HG03097 (cell line): ENCODE results near the gene AFTPH.

Experiments
- ATAC-seq: cut with Tn5 transposase; IDR thresholded peaks from one replicate; pipeline ENCODE4 v1.9.1; 2021; ENCODE audit not compliant: unreplicated experiment, low FRiP score

Gene AFTPH

DNA sequence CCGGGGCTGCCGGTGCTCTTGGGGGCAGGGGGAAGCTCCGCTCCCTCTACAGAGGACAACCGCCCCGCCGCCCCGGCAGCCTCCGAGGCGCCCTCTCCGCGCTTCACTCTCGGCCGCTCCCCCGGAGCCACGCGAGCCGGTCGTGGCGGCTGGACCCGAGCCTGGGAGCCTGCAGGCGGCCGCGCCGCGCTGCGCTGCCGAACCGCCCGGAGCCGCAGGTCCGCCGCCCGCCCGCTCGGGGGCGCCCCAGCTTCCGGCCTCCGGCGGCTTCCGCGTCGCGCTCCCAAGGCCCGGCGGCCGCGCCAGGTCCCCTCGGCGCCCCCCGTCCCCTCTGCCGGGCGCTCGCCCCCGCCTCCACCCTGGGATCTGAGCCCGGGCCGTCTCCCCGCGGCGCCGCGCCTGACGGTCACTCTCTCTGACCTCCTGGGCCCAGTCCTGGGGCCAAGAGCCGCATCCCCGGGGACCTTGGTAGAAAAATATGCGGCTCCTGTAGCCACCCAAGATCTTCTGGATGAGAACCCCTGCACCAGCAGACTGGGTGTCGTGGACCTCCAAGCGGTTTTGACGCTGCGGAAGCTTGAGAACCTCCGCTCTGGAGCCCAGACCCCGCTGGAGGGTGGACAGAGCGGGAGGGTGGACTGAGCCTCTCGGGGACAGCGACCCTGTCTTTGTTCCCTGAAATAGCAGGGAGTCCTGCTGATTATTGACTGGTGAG lies 85.3 kb downstream of the AFTPH start:
- peak; percentile 35 for ATAC-seq

DNA sequence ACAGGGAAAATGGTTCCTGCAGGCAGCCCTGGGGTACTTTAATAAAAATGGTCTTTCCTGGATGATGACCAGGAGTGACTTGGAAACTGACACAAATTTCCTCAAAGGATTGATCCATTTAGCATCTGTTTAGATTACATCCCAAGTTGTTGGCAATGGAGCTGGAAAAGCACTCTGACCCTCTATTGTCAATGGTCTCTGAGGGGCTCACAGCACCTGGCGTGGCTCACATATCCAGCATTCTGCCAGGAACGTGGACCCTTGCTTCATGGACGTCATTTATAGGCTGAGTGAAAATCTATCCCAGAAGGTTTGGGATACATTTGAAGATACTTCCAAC lies 85.8 kb downstream of the AFTPH start:
- no peak for ATAC-seq

DNA sequence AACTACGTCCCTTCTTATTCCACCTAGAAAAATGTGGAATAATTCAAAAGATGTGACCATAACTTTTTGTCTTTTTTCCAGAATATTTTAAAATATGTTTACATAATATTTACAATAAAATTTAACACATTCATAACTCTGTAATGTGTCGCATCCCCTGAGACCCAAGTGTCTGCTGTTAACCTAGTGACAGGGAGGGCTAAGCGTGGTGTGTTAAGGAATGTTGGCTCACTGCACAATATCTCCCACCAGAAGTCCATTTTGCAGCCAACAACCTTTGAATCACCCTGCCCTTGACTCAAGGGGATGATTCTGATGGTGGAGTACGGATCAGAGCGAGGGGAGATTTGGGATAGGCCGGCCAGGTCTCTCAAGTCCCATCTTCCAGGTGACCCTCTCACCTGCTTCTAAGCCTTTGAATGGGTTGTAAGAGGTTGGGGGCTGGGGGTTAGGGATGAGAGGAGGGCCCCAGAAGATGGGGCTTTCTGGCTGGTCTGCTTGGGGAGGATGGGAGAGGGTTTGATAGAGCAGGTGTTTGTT lies 86.3 kb downstream of the AFTPH start:
- no peak for ATAC-seq

DNA sequence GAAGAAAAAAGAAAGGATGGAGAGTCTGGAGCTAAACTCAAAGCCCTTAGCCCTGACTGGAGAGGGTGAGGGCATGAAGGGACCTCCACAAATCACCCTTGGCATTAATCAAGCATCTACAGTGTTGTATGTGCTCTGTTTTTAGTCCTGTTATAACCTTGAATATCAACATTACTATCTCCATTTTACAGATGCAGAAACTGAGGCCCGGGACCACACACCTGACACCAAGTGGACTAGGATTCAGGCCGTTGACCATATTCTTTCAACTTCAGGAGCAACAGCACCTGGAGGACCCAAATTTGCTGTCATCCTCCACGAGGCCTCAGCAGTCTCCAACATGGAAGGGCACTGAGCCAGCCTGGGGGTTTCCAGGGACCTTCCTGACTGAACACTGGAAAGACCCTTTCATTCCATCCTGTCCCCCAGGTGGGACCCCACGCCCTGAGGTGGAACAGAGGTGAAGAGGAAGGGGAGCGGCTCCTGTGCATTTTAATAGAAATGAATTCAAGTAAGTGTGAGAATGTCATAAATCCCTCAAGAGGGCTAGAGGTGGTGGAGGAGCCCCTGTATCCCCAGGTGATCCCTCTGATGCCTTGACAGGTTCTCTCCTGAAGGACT lies 88.6 kb downstream of the AFTPH start:
- ATAC-seq: no peak

DNA sequence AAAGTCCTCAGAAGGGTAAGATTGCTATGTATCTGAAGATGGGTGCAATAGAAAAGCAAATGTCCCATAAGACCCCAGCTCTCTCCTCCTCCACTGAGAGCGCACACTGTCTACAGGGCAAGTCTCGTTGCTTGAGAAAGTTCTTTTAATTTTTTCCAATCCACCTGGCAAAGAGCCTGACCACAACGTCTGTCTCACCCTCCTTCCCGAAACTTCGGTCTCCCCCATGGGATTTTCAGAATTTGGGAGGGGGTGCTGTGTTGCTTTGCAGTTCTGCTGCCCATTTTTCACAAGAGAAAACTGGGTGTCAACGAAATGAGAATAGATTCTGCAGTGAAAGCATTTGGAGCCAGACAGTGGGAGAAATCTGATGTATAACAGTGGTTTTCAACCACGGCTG lies 89.1 kb downstream of the AFTPH start:
- no peak for ATAC-seq

DNA sequence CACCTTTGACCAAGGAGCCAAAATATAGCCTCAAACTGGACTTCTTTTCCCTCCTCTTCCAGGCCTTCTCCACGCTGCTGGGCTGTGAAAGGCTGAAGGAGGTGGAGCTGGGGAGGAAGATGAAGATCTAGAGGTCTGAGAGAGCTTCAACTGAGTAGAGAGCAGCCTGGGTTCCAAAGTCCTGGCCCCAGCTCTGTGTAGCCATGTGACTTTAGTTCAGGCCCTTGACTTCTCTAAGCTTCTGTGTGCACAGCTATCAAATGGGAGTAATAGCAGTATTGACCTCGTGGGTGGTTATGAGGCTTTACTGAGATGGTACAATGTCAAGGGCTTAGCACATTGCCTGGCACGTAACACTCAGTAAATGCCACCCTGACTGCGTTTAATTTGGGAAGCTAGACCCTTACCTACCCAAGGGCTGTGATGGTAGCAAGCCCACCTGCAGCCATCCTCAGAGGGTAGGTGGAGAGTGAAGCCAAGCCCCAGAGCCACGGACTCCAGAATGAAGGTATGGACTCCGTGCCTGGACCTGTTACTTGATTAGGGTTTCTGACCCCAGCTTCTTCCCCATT lies 91.2 kb downstream of the AFTPH start:
- ATAC-seq: no peak

DNA sequence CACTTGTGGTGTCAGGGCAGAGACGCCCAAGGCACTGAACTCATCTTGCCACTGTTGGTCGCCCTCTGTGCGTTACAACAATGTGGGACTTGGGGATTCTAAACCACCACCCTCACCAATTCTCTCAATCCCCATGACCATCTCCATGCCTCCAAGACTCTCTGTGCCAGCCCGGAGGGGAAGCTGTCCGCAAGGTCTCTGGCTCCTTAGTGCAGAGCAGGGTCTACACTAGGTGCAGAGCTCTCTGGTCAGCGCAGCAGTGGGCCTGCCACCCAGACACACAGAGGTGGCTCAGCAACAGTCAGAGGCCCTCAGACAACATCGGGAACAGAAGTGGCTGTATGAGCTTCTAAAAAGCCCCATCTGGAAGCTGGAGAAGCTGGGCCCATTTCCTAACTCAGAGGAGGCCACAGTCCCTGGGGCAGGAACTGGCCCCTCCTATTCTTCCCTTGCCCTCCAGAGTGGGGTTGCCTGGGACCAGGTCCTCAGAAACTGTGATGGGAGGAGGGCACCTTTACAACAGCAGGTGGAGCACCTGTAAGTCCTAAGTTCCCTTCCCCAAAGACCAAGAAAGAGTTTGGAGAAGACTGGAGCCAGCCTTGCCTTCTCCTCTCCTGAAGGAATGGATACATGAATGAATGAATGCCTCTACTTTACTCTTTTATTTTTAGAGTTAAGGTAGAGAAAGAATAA lies 91.9 kb downstream of the AFTPH start:
- ATAC-seq: no peak

DNA sequence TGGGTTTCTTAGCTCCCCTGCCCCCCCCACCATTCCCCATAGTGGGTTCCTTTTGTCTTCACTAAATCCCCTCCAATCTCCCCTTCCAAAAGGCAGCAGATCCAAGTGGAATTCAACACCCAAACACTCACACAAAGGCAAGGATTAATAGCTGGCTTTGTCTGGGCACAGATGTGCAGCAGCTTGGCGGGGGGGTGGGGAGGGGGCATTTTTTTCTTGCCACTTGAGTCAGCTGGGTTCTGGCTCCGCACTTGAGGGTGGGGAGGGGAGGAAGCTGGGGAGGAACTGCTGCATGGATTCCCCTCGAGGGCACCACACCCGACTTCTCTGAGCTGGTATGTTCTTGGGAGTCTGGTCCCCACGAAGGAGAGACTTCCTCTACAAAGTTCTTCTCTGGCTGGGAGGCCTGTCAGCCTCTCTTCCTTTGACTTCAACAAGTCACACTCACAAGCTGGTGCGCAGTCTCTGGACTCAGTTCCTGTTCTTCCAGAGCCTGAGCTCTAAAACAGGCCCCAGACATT lies 93.6 kb downstream of the AFTPH start:
- ATAC-seq: no peak

DNA sequence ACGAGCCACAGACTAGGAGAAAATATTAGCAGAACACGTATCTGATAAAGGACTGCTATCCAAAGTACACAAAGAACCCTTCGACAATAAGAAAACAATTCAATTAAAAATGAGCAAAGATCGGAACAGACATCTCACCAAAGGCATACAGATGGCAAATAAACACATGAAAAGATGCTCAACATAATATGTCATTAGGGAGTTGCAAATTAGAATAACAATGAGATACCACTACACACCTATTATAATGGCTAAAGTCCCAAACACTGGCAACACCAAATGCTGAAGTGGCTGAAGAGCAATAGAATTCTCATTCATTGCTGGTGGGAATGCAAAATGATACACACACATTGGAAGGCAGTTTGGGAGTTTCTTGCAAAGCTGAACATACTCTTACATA lies 96.5 kb downstream of the AFTPH start:
- no peak for ATAC-seq

DNA sequence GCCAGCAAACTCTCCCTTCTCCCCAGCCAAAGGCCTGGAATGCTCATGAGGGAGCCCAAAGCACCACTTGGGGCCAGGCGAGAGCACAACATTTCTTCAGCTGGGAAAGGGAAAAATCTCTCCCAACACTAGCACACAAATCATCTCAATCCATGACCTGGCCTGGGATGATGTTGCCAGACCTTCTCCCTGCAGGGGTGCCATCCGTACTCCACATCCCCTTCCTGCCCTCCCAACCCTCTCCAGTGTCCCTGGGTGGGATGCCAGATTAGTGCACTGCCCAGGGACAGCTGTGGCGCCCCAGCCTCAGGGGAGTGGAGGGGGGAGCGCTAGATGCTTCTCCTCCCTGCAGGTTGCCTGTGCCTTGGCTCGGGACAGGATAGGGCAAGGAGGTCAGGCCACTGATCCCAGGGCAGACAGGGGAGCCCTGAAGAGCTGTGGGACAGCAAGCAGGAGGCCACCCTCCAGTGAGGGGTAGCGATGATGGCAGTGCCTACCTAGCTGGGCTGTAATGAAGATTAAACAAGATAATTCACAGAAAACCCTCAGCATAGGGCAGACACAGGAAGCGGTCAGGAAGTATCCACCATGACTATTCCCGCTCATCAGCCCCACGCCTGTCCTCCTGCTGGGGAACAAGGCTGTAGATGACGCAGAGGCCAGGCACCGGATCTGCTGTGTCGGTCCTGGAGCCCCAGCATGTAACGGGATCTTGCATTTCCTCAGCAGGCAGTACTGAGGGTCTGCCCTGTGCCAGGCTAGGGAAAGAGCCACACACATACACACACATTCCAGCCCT lies 98.5 kb downstream of the AFTPH start:
- ATAC-seq: no peak

DNA sequence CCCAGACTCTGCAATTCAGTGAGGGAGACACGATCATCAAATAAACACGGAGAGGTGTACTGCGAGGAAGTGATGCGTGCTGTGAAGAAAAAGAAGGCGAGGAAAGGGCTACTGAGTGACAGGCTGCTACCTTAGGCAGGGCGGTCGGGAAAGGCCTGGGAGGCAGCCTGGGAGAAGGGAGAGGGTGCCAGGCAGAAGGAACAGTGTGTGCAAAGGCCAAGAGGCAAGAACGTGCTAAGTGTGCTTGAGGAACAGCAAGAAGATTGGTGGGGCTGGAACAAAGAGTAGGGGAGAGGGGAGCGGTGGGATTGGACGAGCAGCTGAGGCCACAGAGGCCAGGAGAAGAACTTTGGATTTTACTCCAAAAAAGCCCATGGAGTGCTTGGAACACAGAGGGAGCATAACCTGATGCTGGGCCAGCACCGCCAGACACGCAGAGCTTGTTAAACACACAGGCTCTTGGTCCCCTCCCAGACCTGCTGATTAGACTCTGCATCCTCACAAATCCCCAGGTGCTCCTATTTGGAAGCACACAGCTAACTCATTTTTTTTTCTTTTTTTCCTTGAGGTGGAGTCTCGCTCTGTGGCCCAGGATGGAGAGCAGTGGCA lies 99.2 kb downstream of the AFTPH start:
- ATAC-seq: no peak

DNA sequence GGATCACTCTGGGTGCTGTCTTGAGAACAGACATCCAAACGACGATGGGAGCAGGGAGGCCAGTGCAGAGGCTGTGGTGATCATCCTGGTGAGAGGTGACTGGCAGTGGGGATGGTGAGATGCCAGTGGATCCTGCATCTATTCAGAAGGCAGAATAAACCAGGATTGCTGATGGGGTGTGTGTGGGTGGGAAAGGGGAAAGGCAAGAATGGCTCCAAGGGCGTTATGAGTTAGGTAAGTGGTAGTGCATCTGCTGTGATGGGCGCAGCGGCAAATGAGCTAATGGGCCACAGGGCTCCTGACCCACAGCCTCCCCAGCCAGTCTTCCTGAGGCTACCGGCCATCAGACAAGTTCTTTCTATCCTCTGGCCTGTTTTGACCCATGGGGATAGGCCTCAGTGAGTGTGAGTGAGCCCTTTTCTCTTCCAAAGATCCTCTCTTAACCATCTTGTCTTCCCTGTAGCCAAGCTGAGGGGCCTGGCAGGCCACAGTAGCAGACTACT lies 100.0 kb downstream of the AFTPH start:
- no peak for ATAC-seq

DNA sequence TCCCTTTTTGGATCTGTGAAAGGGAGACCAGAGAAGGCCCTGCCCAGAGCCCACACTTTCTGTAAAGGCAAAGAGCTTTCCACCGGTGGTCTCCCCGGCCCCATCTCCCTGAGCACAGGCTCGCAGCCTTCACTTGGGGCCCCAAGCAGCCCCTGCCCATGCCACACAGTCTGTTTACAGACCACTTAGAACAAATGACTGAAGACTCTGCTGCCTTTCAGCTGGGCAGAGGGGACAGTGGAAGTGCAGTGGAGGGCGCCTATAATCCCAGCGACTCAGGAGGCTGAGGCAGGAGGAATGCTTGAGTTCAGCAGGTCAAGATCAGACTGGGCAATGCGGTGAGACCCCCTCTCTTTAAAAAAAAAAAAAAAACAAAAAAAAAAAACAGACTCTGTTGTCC lies 100.7 kb downstream of the AFTPH start:
- no peak for ATAC-seq

DNA sequence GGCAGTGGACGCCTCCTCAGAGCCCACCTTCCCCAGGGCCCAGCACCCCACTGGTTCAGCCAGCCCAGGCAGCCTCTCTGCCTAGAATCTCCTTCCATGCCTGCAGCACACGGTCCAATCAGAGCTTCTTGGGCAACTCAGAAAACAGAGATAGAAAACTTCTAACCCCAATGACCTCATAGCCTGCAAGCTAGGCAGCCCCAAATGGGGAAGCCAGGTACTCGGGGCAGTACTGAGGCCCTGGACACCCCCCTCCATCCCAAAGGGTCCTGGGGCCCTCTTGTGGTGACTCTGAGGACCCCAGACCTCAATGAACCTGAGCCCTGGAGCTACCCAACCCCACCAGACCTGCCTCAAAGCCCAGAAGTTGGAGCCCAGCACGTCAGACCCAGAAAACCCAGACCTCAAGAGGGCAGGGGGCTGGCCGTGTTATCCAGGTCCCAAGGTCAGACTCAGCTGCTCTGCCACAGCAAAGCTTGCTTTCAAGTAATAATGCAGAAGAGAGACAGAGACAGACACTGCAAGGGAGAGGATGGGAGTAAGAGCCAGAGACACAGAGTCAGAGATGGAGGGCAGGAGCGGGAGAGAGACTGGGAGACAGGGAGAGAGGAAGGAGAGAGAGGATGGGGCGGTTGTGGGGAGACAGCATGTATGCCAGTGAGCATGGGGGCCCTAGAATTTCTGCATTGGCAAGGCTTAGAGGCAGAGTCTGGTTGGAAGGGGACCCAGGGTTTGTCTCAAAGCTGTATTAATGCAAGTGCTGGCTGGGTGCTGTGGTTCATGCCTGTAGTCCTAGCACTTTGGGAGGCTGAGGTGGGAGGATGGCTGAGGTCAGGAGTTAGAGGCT lies 101.4 kb downstream of the AFTPH start:
- no peak for ATAC-seq

DNA sequence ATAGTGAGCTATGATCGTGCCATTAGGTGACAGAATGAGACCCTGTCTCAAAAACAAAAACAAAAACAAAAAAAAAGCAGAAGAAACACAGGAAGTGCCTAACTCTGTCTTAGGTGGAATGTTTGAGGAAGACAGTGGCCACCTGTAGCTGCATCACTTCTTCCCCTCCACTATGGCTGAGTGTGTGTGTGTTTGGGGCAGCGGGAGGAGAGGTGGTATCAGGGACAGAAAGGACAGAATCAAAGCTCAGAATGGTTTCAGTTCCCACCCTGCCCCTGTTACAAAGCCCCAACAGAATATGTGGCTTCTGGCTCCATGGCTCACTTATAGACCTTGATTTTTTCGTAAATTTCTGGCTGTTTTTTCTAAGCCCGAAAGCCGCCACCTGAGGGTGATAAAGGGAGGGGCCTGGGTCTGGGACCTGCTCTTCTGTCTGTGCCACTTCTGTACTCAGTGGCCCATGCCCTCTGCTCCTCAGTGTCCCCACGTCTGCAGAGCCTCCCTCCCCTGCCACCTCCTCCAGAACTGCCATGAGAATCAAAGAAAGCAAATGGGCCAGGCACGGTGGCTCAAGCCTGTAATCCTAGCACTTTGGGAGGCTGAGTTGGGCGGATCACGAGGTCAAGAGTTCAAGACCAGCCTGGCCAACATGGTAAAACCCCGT lies 102.2 kb downstream of the AFTPH start:
- ATAC-seq: no peak

DNA sequence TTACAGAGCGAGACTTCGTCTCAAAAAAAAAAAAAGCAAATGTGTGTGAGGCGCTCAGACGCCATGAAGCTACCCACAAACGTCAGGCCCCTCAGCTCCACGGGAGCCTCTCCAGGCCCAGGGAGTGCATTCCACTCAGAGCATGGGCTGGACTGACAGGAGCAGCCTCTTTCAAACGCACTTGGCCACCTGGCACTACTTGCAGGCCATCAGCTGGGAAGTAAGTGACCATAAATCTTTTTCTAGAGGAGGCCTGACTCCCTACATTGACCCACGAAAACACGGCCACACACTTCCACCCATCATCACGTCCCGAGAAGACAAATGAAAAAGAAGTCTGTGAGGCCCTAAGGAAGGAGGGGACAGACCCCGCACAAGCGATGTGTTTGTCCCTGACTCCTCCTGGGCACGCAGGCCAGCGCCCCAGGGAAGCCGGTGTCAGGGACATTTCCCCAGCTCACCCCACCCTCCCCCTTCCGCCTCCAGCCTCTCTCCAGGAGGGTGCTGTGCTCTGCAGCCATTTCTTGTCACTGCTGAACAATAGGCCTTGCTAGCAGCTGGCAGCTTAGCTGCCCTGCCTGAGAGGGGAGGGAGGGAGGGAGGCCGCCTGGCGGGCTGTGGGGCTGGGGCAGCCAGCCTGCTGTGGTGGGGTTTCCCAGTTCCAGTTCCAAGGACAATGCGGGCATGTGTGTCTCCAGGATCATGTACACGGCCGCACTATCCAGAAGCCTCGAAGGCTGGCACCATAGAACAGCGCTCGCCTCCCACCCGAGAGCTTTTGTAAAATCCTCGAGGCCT lies 103.0 kb downstream of the AFTPH start:
- no peak for ATAC-seq
